Keratinocyte (primary cell): ENCODE data around the gene NTNG1. TPM values are rescaled to one million over a fixed set of nuclear protein-coding genes. Genes with fewer than 3 reads are reported as not detected.

ENCODE experiments used
- DNase-seq: peaks from one replicate; pipeline ENCODE4 v3.0.0-alpha.2; 2011; ENCODE audit warnings: low read depth, missing footprints, low spot score
- FAIRE-seq: peaks from 2 replicates; lab custom pipeline; 2011; peaks lifted over from hg19 to GRCh38; lab: Jason Lieb, UNC
- H2AFZ ChIP-seq: 2 replicates; pipeline ENCODE4 v1.6.0; 2012; ENCODE audit warnings: low read length, control low read depth, inconsistent platforms; ENCODE audit not compliant: control insufficient read depth
- H3K27ac ChIP-seq: 2 replicates; pipeline ENCODE4 v1.5.1; 2011; ENCODE audit warnings: low read length; ENCODE audit not compliant: control insufficient read depth, insufficient read depth
- H3K27me3 ChIP-seq: 3 replicates; pipeline ENCODE4 v1.6.0; 2011; ENCODE audit warnings: low read length; ENCODE audit not compliant: control insufficient read depth, insufficient read depth; ENCODE audit errors: extremely low read depth
- H3K36me3 ChIP-seq, 2 experiments: 2 replicates in 1 of 2; 3 replicates in 1 of 2; pipeline ENCODE4 v1.5.1; 2011; ENCODE audit warnings: low read length in 2 of 2, mild to moderate bottlenecking in 1 of 2; ENCODE audit not compliant: control insufficient read depth in 2 of 2, insufficient read depth in 2 of 2; ENCODE audit errors: extremely low read depth in 1 of 2
- H3K4me1 ChIP-seq: 3 replicates; pipeline ENCODE4 v1.5.1; 2011; ENCODE audit warnings: low read length; ENCODE audit not compliant: control insufficient read depth, insufficient read depth; ENCODE audit errors: extremely low read depth
- H3K4me2 ChIP-seq: 3 replicates; pipeline ENCODE4 v1.6.0; 2011; ENCODE audit warnings: low read depth, low read length; ENCODE audit not compliant: control insufficient read depth, insufficient read depth; ENCODE audit errors: extremely low read depth
- H3K4me3 ChIP-seq, 3 experiments: fragments of 200-600 bp in 1 of 3; sonication (generic) in 1 of 3; 2 replicates in 2 of 3; 3 replicates in 1 of 3; pipeline ENCODE4 v1.5.1; 2011 to 2016; ENCODE audit warnings: low read length in 3 of 3, mild to moderate bottlenecking in 3 of 3, control low read depth in 2 of 3, inconsistent platforms in 1 of 3, low read depth in 1 of 3, mixed read lengths in 1 of 3, mixed run types in 1 of 3, moderate library complexity in 1 of 3; ENCODE audit not compliant: control insufficient read depth in 2 of 3, insufficient read depth in 2 of 3; ENCODE audit errors: extremely low read depth in 1 of 3
- H3K79me2 ChIP-seq: 2 replicates; pipeline ENCODE4 v1.6.0; 2012; ENCODE audit warnings: low read length; ENCODE audit not compliant: control insufficient read depth, insufficient read depth
- H3K9ac ChIP-seq: 3 replicates; pipeline ENCODE4 v1.6.0; 2011; ENCODE audit warnings: low read length; ENCODE audit not compliant: control insufficient read depth, insufficient read depth; ENCODE audit errors: extremely low read depth
- H3K9me1 ChIP-seq: 3 replicates; pipeline ENCODE4 v1.6.0; 2011; ENCODE audit warnings: low read length; ENCODE audit not compliant: control insufficient read depth, insufficient read depth; ENCODE audit errors: extremely low read depth
- H3K9me3 ChIP-seq: 2 replicates; pipeline ENCODE4 v1.5.1; 2012; ENCODE audit warnings: low read depth, low read length; ENCODE audit not compliant: control insufficient read depth
- H4K20me1 ChIP-seq: 3 replicates; pipeline ENCODE4 v1.6.0; 2011; ENCODE audit warnings: low read length; ENCODE audit not compliant: control insufficient read depth, insufficient read depth; ENCODE audit errors: extremely low read depth
- CTCF ChIP-seq, 3 experiments: IDR thresholded peaks in 1 of 3; conservative IDR thresholded peaks in 1 of 3; optimal IDR thresholded peaks in 1 of 3; 2 replicates in 2 of 3; 3 replicates in 1 of 3; pipeline versions ENCODE3 to v1.5.1; 2011; ENCODE audit warnings: low read length in 3 of 3, mild to moderate bottlenecking in 3 of 3, moderate library complexity in 2 of 3, control low read depth in 1 of 3, inconsistent platforms in 1 of 3; ENCODE audit not compliant: insufficient read depth in 2 of 3; ENCODE audit errors: extremely low read depth in 1 of 3
- EZH2 ChIP-seq: IDR thresholded peaks from one replicate; pipeline ENCODE4 v1.6.1; 2012; ENCODE audit warnings: inconsistent platforms, mild to moderate bottlenecking, low read length, moderate library complexity
- dilution Hi-C: fragments of 300-500 bp; cut with MboI; formaldehyde crosslinking; loops from one replicate; pipeline ENCODE4 v1.7.0; 2020; ENCODE audit warnings: low sequenced_read_pairs; ENCODE audit not compliant: extremely low pct_ligation_motif_present
- polyA plus RNA-seq, 5 experiments: library from polyadenylated mRNA; depleted of rRNA in 3 of 5; stranded (reverse) in 3 of 5; stranded (forward) in 1 of 5; unstranded in 1 of 5; fragments of >200 nt; gene quantifications; 1 replicate in 1 of 5; 2 replicates in 3 of 5; 3 replicates in 1 of 5; pipeline versions ENCODE4 v1.2.1 to v1.2.3, GENCODE V29; 2011 to 2012; ENCODE audit warnings: missing spikeins in 2 of 5, low read depth in 1 of 5, low replicate concordance in 1 of 5

The NTNG1 gene
- polyA plus RNA-seq, 1 donor (not counting 4 experiments of a cell fraction or from before 2014, with no cell fraction given) = 8.1 TPM

- Histone ChIP-seq H3K4me1 (no peaks in the 10 kb centered on the region), H3K9ac (no peak overlapping the region), H3K4me3 (no peak overlapping the region), H3K79me2 (no peaks in the 10 kb centered on the region), H3K4me2 (no peak overlapping the region), H2AFZ (no peak overlapping the region), H3K27ac (no peak overlapping the region), H3K9me3 (no peaks in the 10 kb centered on the region), H3K27me3 (no peaks in the 10 kb centered on the region), H4K20me1 (no peaks in the 10 kb centered on the region), H3K9me1 (no peaks in the 10 kb centered on the region), H3K36me3 (no peaks in the 10 kb centered on the region)
- dilution Hi-C loops = no loop called here
- DNase-seq = no peak
- TF ChIP-seq EZH2 (no peak), CTCF (optimal IDR thresholded peaks at IDR 0.05 in 1 of 3, IDR thresholded peaks at IDR 0.05 in 1 of 3, conservative IDR thresholded peaks at IDR 0.05 in 1 of 3; ENCODE audit: extremely low read depth in 1 of 3, insufficient read depth in 2 of 3, low read length in 3 of 3) (no peak)
- FAIRE-seq = no peak
These were observed 30.5 kb downstream of the NTNG1 start for GRCh38 chr1:107171333-107171732.

- H3K79me2 ChIP-seq = no peaks in the 10 kb centered on the region
- TF ChIP-seq EZH2 = no peak
- no peak for TF ChIP-seq CTCF (optimal IDR thresholded peaks at IDR 0.05 in 1 of 3, IDR thresholded peaks at IDR 0.05 in 1 of 3, conservative IDR thresholded peaks at IDR 0.05 in 1 of 3; ENCODE audit: extremely low read depth in 1 of 3, insufficient read depth in 2 of 3, low read length in 3 of 3)
- H3K36me3 ChIP-seq = no peaks in the 10 kb centered on the region
- no peaks in the 10 kb centered on the region for H3K9me3 ChIP-seq
- no peaks in the 10 kb centered on the region for H3K4me1 ChIP-seq
- dilution Hi-C loops = no loop called here
- no peak overlapping the region for H2AFZ ChIP-seq
- FAIRE-seq (no peak), DNase-seq (no peak)
- H3K4me2 ChIP-seq = no peak overlapping the region
- no peaks in the 10 kb centered on the region for H3K9me1 ChIP-seq
- H3K4me3 ChIP-seq = no peak overlapping the region
- no peak overlapping the region for H3K9ac ChIP-seq
- no peaks in the 10 kb centered on the region for H3K27me3 ChIP-seq
- H3K27ac ChIP-seq = no peak overlapping the region
- H4K20me1 ChIP-seq = no peaks in the 10 kb centered on the region
These were observed 31.8 kb downstream of the NTNG1 start for GRCh38 chr1:107172450-107173170.
